Fibroblast of skin of left biceps (primary cell): ENCODE results near the gene OR5J2.
"Not testable (repeated sequence)": the region's sequence is repeated elsewhere in the genome, so short reads cannot be mapped to it uniquely, and the experiment has no call there.

Experiments used
- DNase-seq, 2 experiments: peaks; one replicate each; pipeline ENCODE4 v3.0.0-alpha.2; 2013; ENCODE audit warnings: low read depth in 2 of 2

The OR5J2 gene

DNA sequence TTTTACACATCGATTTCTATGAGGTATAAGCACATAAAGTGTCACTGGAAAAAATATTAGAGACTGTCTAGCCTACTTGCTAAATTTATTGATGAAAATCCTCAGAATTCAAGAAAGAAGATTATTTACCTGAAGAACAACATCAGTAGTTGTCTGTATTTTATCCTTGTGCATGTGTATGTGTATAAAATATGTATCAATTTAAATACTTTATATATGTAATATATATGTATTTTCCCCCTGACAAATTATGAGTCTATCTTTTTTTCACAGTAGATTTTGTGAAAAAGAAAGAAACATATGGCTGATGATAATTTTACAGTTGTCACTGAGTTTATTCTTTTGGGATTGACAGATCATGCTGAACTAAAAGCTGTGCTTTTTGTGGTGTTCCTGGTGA is at the start of gene OR5J2:
OR5J2 (plus strand) TSS at position 301 of the 400 bp plus-strand sequence; CDS start at position 301, 0 bp downstream.
- no peak for DNase-seq

GRCh38 chr11:56140151-56140661 is 36.2 kb upstream of the OR5J2 start, which contains the start of gene OR8J3:
Gene OR8J3 (minus strand): TSS chr11:56140201. CDS start chr11:56137718, 2,483 bp downstream.
- no peak for DNase-seq

DNA sequence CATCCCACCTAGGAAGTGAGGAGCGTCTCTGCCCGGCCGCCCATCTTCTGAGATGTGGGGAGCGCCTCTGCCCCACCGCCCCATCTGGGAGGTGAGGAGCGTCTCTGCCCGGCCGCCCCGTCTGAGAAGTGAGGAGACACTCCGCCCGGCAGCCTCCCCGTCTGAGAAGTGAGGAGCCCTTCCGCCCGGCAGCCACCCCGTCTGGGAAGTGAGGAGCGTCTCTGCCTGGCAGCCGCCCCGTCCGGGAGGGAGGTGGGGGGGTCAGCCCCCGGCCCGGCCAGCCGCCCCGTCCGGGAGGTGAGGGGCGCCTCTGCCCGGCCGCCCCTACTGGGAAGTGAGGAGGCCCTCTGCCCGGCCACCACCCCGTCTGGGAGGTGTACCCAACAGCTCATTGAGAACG is 32.7 kb upstream of the OR5J2 start:
- not testable (repeated sequence) for DNase-seq

- DNase-seq, result no peak
Measured at GRCh38 chr11:56151376-56151775, 25.0 kb upstream of the OR5J2 start.

- no peak for DNase-seq
Measured at GRCh38 chr11:56152333-56152732, 24.1 kb upstream of the OR5J2 start.

- no peak for DNase-seq
Measured at GRCh38 chr11:56160217-56160616, 16.2 kb upstream of the OR5J2 start, which contains the start of gene OR8K5. Gene OR8K5 (minus strand): TSS chr11:56160317. CDS start chr11:56160317, 0 bp downstream.

GRCh38 chr11:56163804-56164203 is 12.6 kb upstream of the OR5J2 start:
- no peak for DNase-seq

DNA sequence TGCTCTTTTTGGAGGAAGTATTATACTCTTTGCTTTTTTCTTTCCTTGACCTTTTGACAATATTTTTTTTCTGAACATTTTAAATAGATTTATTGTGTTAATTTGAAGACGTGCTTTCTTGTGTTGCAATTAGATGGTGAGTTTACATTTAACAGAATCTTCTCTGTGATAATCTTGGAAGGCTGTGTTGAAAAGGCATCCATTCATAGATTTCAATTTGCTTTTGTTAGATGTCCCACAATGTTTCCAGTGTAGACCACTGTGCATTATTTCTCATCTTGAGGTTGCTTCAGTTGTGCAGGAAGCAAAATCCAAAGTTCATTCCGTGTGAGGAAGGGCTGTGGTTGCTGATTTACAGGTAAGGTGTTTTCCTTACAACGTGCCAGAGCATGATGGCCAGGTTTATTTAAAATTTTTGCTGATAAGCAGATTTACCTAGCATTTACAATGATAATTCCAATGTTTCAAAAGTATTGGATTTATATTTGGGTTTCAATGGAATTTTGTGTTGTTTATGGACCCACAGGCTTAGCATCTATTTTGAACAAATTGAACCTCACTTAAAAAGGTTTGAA is 4.1 kb upstream of the OR5J2 start:
- no peak for DNase-seq

GRCh38 chr11:56183459-56183858 is 7.0 kb downstream of the OR5J2 start:
- DNase-seq, result no peak

GRCh38 chr11:56188602-56189001 is 12.2 kb downstream of the OR5J2 start:
- no peak for DNase-seq

GRCh38 chr11:56196705-56197104 is 20.3 kb downstream of the OR5J2 start:
- no peak for DNase-seq

- DNase-seq, result no peak
Measured at GRCh38 chr11:56197367-56197766, 20.9 kb downstream of the OR5J2 start.

DNA sequence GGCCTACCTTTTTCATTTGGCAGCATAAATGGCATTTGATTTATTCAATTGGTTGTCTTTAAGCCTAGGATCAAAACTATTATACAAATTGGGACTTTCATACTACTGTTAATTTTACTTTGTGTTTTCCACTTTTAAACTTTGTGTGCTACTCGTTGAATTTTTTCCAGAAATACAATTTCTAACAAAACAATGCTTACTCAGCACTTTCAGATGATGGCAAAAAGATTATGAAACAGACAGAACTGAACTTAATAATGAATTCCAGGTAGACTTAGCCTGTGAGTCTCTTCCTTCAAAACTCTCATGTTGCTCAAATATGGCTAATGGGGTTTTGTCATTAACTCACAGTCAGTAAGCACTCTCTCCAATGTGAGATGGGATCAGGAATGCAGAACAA is 31.4 kb downstream of the OR5J2 start:
- no peak for DNase-seq

DNA sequence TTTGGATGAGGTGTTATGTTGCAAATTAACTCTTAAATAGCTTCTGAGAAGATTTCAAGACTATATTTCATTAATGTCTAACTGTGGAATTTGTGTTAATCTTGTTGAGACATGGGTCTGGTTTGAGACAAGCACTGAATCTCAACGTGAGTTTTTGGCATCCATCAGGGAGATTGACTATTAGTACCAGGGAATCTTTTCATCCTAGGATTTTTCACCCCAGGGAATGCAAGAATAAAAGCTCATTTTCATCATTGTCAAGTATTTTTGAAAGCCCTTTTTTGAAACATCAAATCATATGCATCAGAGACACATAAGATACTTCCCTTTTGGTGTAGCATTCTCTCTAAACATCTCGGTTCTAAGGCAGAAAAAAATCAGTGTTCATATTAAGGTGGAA is 38.1 kb downstream of the OR5J2 start:
- DNase-seq, result no peak

DNA sequence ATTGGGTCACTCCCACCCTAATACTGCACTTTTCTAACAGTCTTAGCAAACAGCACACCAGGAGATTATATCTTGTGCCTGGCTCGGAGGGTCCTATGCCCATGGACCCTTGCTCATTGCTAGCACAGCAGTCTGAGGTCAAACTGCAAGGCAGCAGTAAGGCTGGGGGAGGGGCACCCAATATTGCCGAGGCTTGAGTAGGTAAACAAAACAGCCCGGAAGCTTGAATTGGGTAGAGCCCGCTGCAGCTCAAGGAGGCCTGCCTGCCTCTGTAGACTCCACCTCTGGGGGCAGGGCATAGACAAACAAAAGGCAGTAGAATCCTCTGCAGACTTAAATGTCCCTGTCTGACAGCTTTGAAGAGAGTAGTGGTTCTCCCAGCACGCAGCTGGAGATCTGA is 43.3 kb downstream of the OR5J2 start:
- DNase-seq, result not testable (repeated sequence)
